HG03565 (cell line): Measurements from ENCODE around the gene ZFYVE19.

ENCODE experiments used
- ATAC-seq: cut with Tn5 transposase; IDR thresholded peaks from one replicate; pipeline ENCODE4 v1.9.1; 2021; ENCODE audit warnings: mild to moderate bottlenecking, moderate library complexity; ENCODE audit not compliant: unreplicated experiment

Gene ZFYVE19

GRCh38 chr15:40807028-40807887 lies at the start of gene ZFYVE19, which contains the start of gene DNAJC17:
TSS of gene ZFYVE19 (plus strand) at chr15:40807089. CDS start at chr15:40807590, 501 bp downstream.
TSS of gene DNAJC17 (minus strand) at chr15:40807473. CDS start at chr15:40807446, 27 bp downstream.
- peak; percentile 91 for ATAC-seq

- no peak for ATAC-seq
These were observed 46.9 kb upstream of the ZFYVE19 start for GRCh38 chr15:40759961-40760360.

- no peak for ATAC-seq
These were observed 43.7 kb upstream of the ZFYVE19 start for GRCh38 chr15:40762919-40763800.

- ATAC-seq = peak; percentile 56
These were observed 42.9 kb upstream of the ZFYVE19 start, which contains the start of gene GCHFR for GRCh38 chr15:40763801-40764628. TSS of gene GCHFR (plus strand) at chr15:40764068. CDS start at chr15:40764181, 113 bp downstream.

GRCh38 chr15:40764629-40765103 lies 42.2 kb upstream of the ZFYVE19 start:
- ATAC-seq = no peak

GRCh38 chr15:40766194-40766815 lies 40.6 kb upstream of the ZFYVE19 start:
- ATAC-seq = no peak

GRCh38 chr15:40766906-40767837 lies 39.7 kb upstream of the ZFYVE19 start:
- ATAC-seq = no peak

GRCh38 chr15:40767838-40768500 lies 38.9 kb upstream of the ZFYVE19 start:
- no peak for ATAC-seq

GRCh38 chr15:40768521-40769273 lies 38.2 kb upstream of the ZFYVE19 start:
- ATAC-seq = no peak

GRCh38 chr15:40769274-40770146 lies 37.4 kb upstream of the ZFYVE19 start, which contains the start of gene C15orf62:
TSS of gene C15orf62 (plus strand) at chr15:40769980. CDS start at chr15:40770496, 516 bp downstream.
- ATAC-seq = no peak

GRCh38 chr15:40770147-40770721 lies 36.7 kb upstream of the ZFYVE19 start:
- ATAC-seq = no peak

- ATAC-seq = no peak
These were observed 35.6 kb upstream of the ZFYVE19 start for GRCh38 chr15:40771242-40771641.

- no peak for ATAC-seq
These were observed 34.9 kb upstream of the ZFYVE19 start for GRCh38 chr15:40772014-40772413.

- no peak for ATAC-seq
These were observed 33.4 kb upstream of the ZFYVE19 start for GRCh38 chr15:40773496-40773895.

GRCh38 chr15:40773902-40774301 lies 33.0 kb upstream of the ZFYVE19 start:
- ATAC-seq = no peak

- no peak for ATAC-seq
These were observed 31.9 kb upstream of the ZFYVE19 start for GRCh38 chr15:40775007-40775406.
